Activated CD4-positive, alpha-beta T cell treated with anti-CD3 and anti-CD28 coated beads, Interleukin-2, amount 50 U/mL, for 16 hours (primary cell): Measurements from ENCODE around the gene RAP2A.

Experiments
- DNase-seq: peaks from one replicate; pipeline ENCODE4 v3.0.0-alpha.2; 2020

Gene RAP2A

DNA sequence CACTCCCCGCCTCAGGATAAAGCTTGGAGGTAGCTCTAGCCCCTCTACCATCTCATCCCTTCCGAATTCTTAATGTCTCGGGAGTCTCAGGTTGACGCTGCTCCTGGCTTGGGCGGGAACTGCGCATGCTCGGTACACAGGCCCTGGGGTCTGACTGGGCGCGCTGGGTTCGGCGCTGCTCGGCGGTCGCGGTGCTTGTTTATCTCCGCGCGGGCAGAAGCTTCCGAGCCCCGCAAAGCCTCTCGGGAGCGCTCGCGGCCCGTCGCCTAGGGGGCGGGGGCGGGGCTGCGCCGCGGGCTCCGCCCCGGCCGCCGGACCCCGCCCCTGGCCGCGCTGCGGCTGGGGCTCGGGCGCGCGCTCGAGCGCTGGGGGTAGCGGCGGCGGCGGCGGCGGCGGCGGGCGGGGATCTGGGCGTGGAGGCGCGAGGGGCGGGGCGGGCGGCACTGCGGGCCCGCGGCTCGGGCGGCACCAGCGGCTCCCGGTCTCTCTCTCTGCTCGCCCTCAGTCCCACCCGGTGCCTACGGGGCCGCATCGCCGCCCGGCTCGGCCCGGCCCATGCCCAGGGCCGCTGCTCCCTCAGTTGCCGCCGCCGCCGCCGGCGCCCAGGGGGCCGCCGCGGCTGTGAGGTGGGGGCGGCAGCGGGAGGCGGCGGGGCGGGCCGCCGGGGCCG lies at the start of gene RAP2A:
Gene RAP2A, plus strand, starts transcription at position 443 of the 670 bp plus-strand sequence. CDS start 302 bp downstream, outside the sequence.
- peak; percentile 92 for DNase-seq

- no peak for DNase-seq
Observed at GRCh38 chr13:97384371-97384770, 49.6 kb upstream of the RAP2A start.

- no peak for DNase-seq
Observed at GRCh38 chr13:97385146-97385545, 48.8 kb upstream of the RAP2A start.

- DNase-seq = no peak
Observed at GRCh38 chr13:97385854-97386253, 48.1 kb upstream of the RAP2A start.

GRCh38 chr13:97386801-97387484 lies 47.0 kb upstream of the RAP2A start:
- peak; percentile 42 for DNase-seq

DNA sequence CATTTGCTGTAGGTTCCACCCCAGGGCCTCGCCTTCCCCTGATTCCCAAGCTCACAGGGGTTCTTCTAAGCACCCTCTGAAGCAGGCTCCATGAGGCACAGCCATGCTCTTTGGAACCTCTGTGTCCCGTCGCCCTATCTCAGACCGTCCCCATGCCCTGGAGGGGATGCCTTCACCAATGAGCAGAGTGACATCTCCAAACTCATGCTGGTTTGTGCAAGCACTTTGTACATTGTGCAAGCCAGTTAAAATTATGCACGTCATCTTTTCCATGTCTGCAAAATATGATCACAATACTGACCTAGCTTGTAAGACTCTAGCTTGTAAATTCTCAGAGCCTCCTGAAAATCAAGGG lies 46.5 kb upstream of the RAP2A start:
- no peak for DNase-seq

DNA sequence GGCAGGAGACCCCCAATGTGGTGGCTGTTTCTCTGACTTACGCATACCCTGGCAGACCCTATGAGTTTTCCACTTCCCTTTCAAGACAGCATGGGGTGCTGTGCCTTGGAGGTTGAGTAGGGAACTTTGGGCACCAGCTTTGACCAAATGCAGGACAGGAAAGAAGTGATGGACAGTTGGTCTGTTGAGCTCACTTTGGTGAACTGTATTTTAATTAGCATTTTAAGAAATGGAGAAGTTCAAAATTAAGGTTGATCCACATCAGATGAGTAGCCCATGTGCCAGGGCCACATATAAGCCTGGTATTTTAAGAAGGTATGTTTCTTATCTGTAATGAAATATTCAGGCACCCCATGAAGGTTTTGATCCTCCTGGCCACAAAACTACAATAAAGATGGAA lies 46.1 kb upstream of the RAP2A start:
- no peak for DNase-seq

GRCh38 chr13:97388373-97388772 lies 45.6 kb upstream of the RAP2A start:
- DNase-seq = no peak

GRCh38 chr13:97390941-97391600 lies 42.9 kb upstream of the RAP2A start:
- DNase-seq = no peak

DNA sequence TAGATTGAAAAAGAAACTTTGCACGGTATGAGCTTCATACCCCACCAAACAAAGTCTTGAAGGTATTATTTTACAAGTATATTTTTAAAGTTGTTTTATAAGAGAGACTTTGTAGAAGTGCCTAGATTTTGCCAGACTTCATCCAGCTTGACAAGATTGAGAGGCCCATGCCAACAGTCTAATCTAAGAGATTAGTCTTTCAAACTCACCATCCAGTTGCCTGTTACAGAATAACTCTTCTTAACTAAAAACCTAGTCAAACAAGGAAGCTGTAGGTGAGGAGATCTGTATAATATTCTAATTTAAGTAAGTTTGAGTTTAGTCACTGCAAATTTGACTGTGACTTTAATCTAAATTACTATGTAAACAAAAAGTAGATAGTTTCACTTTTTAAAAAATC lies 41.9 kb upstream of the RAP2A start:
- no peak for DNase-seq

- DNase-seq = no peak
Observed at GRCh38 chr13:97394542-97394941, 39.4 kb upstream of the RAP2A start.

DNA sequence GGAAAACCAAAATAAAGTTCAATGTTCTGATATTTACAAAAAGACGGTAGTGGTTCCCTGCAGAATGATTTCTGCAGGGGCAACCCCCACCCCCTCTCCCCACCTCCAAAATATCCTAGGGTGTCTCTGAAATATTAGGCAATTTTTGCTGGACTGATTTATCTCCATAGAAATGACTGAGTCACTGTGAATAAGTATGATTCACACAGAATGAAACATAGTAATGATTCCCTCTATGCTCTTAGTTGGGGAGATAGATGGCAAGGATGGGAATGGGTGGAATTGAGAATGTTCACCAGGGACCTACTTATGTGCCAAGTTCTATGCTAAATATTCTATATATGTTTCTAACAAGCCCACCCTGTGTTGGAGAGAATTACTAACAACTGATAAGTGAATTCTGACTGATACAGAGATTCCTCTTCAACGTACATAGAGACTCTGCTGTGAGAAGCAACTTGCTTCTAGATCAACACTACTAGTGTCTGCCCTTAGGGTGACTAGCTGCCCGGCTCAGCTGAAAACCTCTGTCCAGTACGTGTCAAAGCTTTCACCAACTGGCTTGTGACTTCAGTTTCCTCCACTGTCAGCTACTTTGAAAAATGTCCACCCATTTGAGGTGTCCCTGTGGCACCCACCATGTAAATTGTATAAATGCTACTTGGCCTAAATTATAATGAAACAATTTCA lies 38.4 kb upstream of the RAP2A start:
- DNase-seq = no peak

- no peak for DNase-seq
Observed at GRCh38 chr13:97397267-97397666, 36.7 kb upstream of the RAP2A start.

DNA sequence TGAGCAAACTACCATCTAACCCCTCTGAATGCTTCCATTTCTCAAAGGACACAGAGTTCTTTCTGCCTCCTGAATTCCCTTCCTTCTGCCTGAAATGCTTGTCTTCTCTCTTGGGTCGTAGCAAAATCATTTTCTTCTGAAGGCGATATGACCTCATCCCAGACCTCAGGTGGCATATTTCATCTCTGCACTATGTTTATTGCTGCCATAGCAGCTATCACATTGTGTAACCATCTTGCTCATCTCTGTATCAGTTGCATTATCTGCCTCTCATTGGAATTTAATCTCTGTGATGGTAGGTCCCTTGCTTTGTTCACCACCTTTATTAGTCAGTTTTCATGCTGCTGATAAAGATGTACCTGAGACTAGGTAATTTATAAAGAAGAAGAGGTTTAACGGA lies 32.5 kb upstream of the RAP2A start:
- no peak for DNase-seq

DNA sequence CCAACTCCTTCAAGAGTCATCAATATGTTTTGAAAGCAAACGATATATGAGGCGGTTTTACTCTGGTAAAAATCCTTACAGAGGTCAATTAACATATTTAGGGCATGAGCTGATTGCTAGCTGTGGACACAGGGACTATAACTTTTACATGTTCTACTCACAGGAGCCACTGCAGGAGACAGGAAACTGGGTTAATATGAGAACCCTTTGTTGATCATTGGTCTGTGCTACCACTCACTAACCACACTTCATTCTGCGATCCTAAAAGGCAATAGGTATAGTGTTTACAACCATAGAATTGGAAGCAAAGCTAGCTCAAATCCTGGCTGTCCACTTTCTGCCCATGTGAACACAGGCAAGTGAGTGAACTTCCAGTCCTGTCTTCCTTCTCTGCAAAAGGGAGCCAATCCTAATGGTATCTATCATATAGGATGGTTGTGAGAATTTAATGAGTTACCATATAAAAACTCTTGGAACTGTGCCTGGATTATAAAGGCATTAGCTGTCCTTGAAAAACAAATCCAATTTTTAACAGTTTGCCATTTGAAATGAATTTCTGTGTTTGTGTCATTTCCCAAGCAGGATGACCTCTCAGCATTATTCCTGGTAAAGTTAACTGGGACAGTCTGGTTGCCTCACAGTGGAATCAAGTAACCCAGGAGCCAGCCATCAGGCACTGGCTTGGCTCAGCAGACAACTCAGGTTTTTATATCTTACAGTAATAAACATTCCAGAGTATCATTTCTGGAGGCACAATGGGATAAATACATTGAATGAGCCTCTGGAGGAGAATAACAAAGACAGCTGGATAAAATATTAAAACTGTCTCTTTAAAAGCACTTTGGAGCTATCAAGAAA lies 29.8 kb upstream of the RAP2A start:
- DNase-seq = no peak

- no peak for DNase-seq
Observed at GRCh38 chr13:97407540-97407939, 26.4 kb upstream of the RAP2A start.

GRCh38 chr13:97408938-97409337 lies 25.0 kb upstream of the RAP2A start:
- DNase-seq = no peak

DNA sequence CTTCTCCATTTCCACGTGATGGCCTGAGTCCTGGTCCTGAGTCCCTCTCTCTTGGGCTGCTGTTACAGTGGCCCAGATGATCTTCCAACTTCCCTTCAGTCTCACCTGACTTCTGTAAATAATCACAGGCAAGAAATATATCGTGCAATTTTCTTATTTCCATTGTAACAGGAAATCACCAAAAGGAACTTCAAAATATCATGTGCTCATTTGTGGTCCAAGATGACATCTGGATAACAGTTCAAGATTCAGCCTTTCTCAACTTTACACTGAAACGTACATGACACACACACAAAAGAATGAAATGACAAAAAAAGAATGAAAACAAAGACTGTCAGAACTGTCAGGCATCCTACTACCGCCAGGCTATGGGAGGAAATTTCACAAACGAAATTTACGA lies 22.0 kb upstream of the RAP2A start:
- no peak for DNase-seq

DNA sequence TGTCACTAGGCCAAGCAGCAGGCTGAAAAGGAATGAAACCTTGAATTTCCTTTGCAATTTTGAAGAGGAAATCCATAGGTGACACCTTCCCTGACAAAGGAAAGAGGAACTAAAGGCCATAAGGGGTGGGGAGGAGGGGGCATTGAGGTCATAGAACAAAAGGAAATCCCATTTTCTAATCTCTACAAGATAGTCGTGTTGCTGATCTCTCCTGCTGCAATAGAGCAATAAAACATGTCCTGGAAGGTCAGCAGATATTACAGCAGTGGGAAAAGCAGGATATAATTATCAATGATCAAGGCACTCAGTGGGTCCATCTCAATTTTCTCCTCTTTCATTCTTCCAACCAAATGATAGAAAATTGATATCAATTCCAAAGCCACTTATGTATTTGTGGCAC lies 20.3 kb upstream of the RAP2A start:
- no peak for DNase-seq

- DNase-seq = no peak
Observed at GRCh38 chr13:97414392-97414791, 19.6 kb upstream of the RAP2A start.

DNA sequence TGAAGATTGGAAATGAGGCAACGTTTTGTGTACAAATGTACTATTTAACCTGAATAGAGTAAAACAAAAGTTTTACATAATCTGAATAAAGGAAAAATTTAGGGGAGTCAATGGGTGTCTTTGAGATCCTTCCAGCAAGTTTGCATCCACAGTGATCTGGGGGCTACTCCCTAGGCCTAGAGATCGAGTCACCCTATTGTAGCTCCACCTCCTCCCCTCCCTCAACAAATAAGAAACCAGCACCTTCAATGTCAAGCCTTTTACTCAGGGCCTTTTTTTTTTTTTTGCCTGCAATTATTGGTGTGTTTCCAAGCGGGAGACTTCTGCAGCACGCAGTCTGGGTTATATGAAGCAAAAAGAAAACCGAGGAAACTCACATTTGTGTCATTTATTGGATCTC lies 16.3 kb upstream of the RAP2A start:
- DNase-seq = no peak

- no peak for DNase-seq
Observed at GRCh38 chr13:97422118-97423054, 11.6 kb upstream of the RAP2A start.
